ENCODE data around the gene BCLAF1. TPM values are rescaled to one million over a fixed set of nuclear protein-coding genes. Genes with fewer than 3 reads are reported as not detected.
"Not testable (repeated sequence)": the region's sequence is repeated elsewhere in the genome, so short reads cannot be mapped to it uniquely, and the experiment has no call there.

Gene BCLAF1
- total RNA-seq, 1 donor from 2014 or later, result 61.0 TPM

DNA sequence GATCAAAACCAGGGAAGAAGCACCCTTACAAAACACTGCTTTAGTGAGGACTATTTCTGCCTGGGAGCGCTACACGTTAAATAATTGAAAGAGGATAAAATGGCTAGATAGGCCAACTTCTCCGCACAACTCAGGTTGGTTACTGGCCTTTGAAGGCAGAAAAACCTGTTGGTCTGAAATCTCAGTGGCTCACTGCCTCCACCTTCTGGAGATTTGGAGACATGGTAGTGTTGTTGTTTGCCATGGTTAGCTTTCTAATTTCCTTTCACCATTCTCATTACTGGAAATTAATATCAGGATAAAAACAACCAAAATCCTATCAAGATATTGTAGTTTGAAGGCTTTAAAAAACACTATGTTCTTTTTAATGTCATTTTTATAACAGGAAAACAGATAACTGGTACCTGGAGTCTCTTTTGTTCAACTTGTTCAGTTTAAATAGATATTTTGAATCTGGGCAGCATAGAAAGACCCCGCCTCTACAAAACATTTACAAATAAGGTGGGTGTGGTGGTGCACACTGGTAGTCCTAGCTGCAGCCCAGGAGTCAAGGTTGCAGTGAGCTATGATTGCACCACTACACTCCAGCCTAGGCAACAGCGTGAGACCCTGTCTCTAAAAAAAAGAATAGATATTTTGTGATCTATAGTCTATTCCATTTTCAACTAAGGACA is 27.5 kb upstream of the BCLAF1 start:
- ATAC-seq (no peak), DNase-seq (ENCODE audit: missing footprints) (no peak)
- intact Hi-C loops (cut with DNase I), result loop anchor here (5.0 kb wide), 2 partner anchors 780 to 810 kb away; no protein-coding TSS in a partner anchor

DNA sequence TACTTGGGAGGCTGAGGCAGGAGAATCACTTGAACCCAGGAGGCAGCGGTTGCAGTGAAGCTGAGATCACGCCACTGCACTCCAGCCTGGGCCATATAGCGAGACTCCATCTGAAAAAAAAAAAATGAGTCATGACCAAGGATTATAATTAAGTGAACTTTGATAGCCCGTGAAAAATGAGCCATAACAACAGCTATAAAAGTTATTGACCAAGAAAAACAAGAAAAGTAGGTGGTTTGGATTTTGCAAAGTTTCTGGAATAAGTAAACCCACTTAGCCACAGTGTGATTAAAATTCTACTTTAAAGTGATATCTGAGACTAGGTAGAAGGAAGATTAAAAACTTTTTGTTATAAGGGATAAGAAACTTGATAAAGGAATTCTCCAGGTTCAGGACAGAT is 25.9 kb upstream of the BCLAF1 start:
- intact Hi-C loops (cut with DNase I), result loop anchor here (5.0 kb wide), 2 partner anchors 778 to 808 kb away; no protein-coding TSS in a partner anchor
- DNase-seq (ENCODE audit: missing footprints), result no peak
- no peak for ATAC-seq

GRCh38 chr6:136312975-136313374 is 23.3 kb upstream of the BCLAF1 start:
- ATAC-seq, result no peak

GRCh38 chr6:136309729-136310311 is 20.2 kb upstream of the BCLAF1 start:
- intact Hi-C loops (cut with DNase I), result no loop called here
- DNase-seq (ENCODE audit: missing footprints), result no peak
- ATAC-seq, result no peak

More at GRCh38 chr6:136312975-136313374, 23.3 kb upstream of the BCLAF1 start:
- DNase-seq (ENCODE audit: missing footprints), result no peak
- intact Hi-C loops (cut with DNase I), result no loop called here

DNA sequence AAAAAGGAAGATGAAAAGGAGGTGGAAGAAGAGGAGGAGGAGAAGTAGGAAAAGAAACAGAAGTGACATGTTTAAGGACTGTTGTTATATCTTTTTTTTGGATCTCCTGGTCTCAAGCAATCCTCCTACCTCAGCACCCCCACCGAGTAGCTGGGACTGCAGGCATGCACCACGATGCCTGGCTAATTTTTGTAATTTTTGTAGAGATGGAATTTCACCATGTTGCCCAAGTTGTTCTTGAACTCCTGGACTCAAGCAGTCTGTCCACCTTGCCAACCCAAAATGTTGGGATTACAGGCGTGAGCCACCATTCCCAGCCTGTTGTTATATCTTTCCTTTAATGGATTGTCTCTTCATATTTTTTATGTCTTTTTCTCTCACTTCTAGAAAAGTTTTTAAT is 19.5 kb upstream of the BCLAF1 start:
- intact Hi-C loops (cut with DNase I), result no loop called here
- DNase-seq (ENCODE audit: missing footprints), result no peak
- ATAC-seq, result no peak

- DNase-seq (ENCODE audit: missing footprints); intact Hi-C loops (cut with DNase I); ATAC-seq: not testable (repeated sequence)
Observed at GRCh38 chr6:136308469-136308868, 18.8 kb upstream of the BCLAF1 start.

- intact Hi-C loops (cut with DNase I), result no loop called here
- no peak for DNase-seq (ENCODE audit: missing footprints)
- ATAC-seq, result no peak
Observed at GRCh38 chr6:136307351-136307750, 17.7 kb upstream of the BCLAF1 start.

DNA sequence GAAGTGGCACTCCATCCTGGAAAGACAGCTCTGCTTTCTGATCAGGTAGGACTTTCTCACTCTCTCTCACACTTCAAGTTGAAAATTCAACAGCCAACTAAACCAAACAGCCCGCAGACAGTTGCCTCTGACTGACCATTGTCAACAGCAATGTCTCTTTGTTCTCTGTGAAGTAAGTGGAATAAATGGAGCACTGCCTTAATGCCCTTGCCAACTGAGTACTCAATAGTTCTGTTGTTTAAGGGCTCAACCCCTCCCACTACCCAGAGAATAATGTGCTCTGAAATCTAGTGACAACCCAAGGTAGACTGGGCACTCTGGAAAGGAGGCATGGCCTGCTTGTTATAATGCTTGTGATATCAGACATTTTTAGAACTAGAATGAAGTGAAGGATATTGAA is 16.8 kb upstream of the BCLAF1 start:
- ATAC-seq (no peak), DNase-seq (ENCODE audit: missing footprints) (no peak)
- intact Hi-C loops (cut with DNase I), result no loop called here

DNA sequence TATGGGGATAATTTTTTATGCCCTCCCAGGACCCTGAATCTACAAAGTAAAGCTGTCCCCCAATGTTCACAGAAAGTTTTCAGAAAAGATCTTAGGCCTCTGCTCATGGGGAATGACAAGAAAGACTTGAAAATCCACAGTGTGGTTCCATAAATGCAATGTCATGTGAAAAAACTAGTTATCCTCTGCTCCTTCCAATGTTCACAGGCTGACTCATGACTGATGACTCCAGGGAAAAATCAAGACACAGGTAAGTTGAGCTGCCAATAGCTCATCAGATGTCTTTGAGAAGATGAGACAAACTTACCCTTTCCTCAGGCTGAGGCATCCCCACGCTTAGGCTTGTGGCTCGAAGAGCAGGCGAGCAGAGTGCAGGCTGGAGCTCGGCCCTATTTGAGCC is 14.8 kb upstream of the BCLAF1 start:
- no peak for ATAC-seq
- intact Hi-C loops (cut with DNase I), result no loop called here
- DNase-seq (ENCODE audit: missing footprints), result no peak

DNA sequence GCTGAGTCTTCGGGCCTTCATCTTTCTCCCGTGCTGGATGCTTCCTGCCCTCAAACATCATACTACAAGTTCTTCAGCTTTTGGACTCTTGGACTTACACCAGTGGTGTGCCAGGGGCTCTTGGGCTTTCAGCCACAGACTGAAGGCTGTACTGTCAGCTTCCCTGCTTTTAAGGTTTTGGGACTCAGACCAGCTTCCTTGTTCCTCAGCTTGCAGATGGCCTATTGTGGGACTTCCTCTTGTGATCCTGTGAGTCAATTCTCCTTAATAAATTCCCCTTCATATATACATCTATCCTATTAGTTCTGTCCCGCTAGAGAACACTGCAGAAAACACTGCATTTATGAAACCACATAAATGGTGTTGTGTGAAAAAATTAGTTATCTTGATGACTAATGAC is 13.9 kb upstream of the BCLAF1 start:
- ATAC-seq (no peak), DNase-seq (ENCODE audit: missing footprints) (no peak)
- intact Hi-C loops (cut with DNase I), result no loop called here

GRCh38 chr6:136294621-136295020 is 5.0 kb upstream of the BCLAF1 start:
- DNase-seq (ENCODE audit: missing footprints) (no peak), ATAC-seq (no peak)
- intact Hi-C loops (cut with DNase I), result no loop called here

DNA sequence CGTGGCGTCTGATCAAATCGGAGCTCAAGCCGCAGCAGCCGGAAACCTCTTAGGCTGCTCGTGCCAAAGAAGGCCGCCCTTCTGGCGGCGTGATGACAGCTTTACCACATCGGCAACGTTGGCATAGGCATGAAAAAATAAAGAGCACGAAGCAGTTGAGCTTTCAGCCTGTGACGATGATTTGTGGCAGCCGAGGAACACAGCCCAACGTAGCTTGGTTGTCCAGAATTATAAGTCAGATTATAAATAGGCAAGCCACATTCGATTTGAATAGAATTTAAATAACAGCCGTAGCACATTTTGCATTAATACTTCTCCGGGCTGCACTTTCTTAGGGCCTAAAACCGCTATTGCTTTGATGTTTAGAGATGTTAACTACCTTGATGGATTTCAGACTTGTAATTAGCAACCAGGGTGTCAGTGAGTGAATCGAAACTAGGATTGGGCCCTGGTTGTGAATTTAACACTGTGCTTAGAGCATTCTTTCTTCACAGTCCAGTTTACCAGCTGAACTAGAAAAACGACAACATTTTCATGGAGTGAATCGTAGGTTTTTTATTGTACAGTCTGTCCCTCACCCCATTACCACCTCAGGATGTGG is 864 bp upstream of the BCLAF1 start:
- DNase-seq (ENCODE audit: missing footprints) (peak; percentile 88), ATAC-seq (peak; percentile 42)
- intact Hi-C loops (cut with DNase I), result loop anchor here (2.0 kb wide), 1 partner anchor 794 kb away; the partner anchor contains the start of gene AHI1

GRCh38 chr6:136289327-136289578 is 393 bp downstream of the BCLAF1 start:
- intact Hi-C loops (cut with DNase I), result loop anchor here (1.0 kb wide), 1 partner anchor 39 kb away; the partner anchor contains the start of gene MTFR2
- peak; percentile 84 for ATAC-seq
- peak; percentile 95 for DNase-seq (ENCODE audit: missing footprints)

GRCh38 chr6:136288566-136289326 is 900 bp downstream of the BCLAF1 start:
- intact Hi-C loops (cut with DNase I), result loop anchor here (1.0 kb wide), 1 partner anchor 38 kb away; the partner anchor contains the start of gene MTFR2
- DNase-seq (ENCODE audit: missing footprints) (peak; percentile 92), ATAC-seq (peak; percentile 49)

DNA sequence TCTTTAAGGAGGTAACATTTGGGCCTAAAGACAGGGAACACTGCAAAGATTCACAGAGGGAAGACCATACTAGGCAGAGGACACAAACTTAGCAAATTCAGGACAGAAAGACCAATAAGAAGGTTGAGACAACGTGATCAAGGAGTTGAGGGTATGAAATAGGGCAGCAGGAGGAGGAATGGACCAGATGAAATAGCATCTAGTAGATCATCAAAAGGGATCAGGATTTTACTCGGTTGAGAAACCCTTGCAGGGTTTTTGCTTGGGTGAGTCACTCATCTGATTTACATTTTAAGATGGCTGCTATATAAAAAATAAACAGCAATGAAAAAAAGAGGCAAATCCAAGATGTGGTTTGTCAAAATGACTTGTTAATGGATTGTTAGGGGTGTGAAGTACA is 4.7 kb downstream of the BCLAF1 start:
- ATAC-seq, result no peak
- intact Hi-C loops (cut with DNase I), result no loop called here
- DNase-seq (ENCODE audit: missing footprints), result no peak

DNA sequence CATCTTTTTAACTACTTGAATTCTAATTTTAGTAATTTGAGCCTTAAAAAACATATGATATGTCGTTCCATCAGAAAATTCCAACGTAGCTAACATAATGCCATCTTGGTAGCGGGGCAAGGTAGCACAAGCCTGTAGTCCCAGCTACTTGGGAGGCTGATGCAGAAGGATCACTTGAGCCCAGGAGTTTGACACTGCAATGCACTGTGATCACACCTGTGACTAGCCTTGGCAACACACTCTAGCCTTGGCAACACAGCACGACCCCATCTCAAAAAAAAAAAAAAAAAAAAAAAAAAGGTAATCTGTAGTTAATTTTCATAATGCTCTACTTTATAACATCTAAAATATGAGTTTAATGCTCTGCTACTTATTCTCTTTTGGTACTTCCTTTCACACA is 6.7 kb downstream of the BCLAF1 start:
- no peak for DNase-seq (ENCODE audit: missing footprints)
- intact Hi-C loops (cut with DNase I), result no loop called here
- no peak for ATAC-seq

DNA sequence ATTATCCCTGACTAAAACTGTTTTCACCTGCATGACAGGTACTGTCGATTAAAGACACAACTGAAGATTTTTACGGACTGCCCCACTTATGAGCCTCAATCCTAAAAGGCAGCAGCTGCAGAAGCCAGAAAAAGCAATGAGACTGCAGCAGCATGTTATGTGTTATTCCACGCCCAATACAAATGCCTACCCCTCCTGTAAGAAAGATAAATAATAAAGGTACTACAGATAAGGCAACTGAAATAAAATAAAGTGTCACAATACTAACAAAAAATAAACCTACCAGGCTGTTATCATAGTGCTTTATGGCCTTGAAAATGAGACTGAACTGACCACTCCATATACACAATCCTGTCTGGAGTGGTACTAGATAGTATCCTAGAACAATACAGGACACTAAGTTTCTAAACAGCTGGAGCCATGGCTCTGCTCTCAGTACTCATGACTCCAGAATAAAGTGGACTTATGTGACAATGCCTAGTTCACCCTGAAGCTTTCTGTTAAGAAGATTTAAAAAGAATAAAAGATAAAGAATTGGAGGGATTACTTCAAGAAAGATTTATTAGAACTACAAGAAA is 9.5 kb downstream of the BCLAF1 start:
- intact Hi-C loops (cut with DNase I), result no loop called here
- DNase-seq (ENCODE audit: missing footprints) (no peak), ATAC-seq (peak; percentile 57)

- DNase-seq (ENCODE audit: missing footprints) (no peak), ATAC-seq (no peak)
- intact Hi-C loops (cut with DNase I), result no loop called here
Observed at GRCh38 chr6:136274062-136274461, 15.6 kb downstream of the BCLAF1 start.

DNA sequence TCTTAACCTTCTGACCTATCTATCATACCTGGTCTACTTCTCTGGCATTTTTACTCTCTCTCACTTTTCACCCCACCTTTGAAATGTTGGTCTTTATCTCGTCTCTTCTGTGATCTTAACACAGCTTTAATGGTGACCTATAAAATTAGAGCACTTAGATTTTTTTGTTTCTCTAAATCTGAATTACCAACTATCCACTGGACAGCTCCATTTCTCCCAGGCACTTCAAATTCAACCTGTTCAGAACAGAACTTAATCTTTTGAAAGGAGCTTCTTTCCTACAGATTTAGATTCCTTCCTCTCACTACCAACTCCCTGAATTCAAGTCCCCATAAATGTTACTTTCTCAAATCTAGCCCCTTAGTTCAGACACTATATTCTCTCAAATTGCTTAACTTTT is 24.5 kb downstream of the BCLAF1 start:
- ATAC-seq, result no peak
- DNase-seq (ENCODE audit: missing footprints), result no peak
- intact Hi-C loops (cut with DNase I), result no loop called here
